GM12891 (cell line): ENCODE results near the gene MRPL16.

Experiments
- POLR2A ChIP-seq: IDR thresholded peaks from 2 replicates; pipeline ENCODE4 v1.6.1; 2011; ENCODE audit warnings: low read depth, low read length, control low read depth
- POLR2AphosphoS5 ChIP-seq: IDR thresholded peaks from 2 replicates; pipeline ENCODE4 v1.6.1; 2011; ENCODE audit warnings: low read depth, low read length, control low read depth
- POU2F2 ChIP-seq: IDR thresholded peaks from 2 replicates; pipeline ENCODE4 v1.6.1; 2011; ENCODE audit warnings: low read depth, mild to moderate bottlenecking, control low read depth, low read length, moderate library complexity
- SPI1 ChIP-seq: IDR thresholded peaks from 2 replicates; pipeline ENCODE4 v1.6.1; 2011; ENCODE audit warnings: low read depth, low read length, control low read depth
- TAF1 ChIP-seq: IDR thresholded peaks from 2 replicates; pipeline ENCODE4 v1.6.1; 2011; ENCODE audit warnings: low read depth, low read length, control low read depth

- TF ChIP-seq POLR2A (no peak), POLR2AphosphoS5 (no peak), TAF1 (no peak), SPI1 (no peak), POU2F2 (no peak)
Measured at GRCh38 chr11:59785818-59786217, 24.8 kb downstream of the MRPL16 start.
